Bronchial epithelial cell (primary cell): Measurements from ENCODE around the gene FLT3. TPM values are rescaled to one million over a fixed set of nuclear protein-coding genes. Genes with fewer than 3 reads are reported as not detected.
"Not testable (repeated sequence)": the region's sequence is repeated elsewhere in the genome, so short reads cannot be mapped to it uniquely, and the experiment has no call there.

Source experiments
- DNase-seq: peaks from one replicate; pipeline ENCODE4 v3.0.0-alpha.2; 2010; ENCODE audit warnings: low read depth
- FAIRE-seq: peaks from 2 replicates; lab custom pipeline; 2011; peaks lifted over from hg19 to GRCh38; lab: Jason Lieb, UNC
- H3K27me3 ChIP-seq: 2 replicates; pipeline ENCODE4 v1.5.1; 2011; ENCODE audit warnings: low read length; ENCODE audit not compliant: control insufficient read depth, insufficient read depth
- H3K36me3 ChIP-seq: 2 replicates; pipeline ENCODE4 v1.5.1; 2011; ENCODE audit warnings: low read length; ENCODE audit not compliant: control insufficient read depth, insufficient read depth
- H3K4me3 ChIP-seq: 2 replicates; pipeline ENCODE4 v1.5.1; 2011; ENCODE audit warnings: mild to moderate bottlenecking, low read depth, low read length, control low read depth
- CTCF ChIP-seq: IDR thresholded peaks from 2 replicates; pipeline ENCODE4 v1.5.1; 2011; ENCODE audit warnings: mild to moderate bottlenecking, moderate library complexity, low read length, control low read depth, inconsistent platforms; ENCODE audit not compliant: insufficient read depth, severe bottlenecking
- total RNA-seq: library from RNA; depleted of rRNA; stranded (reverse); fragments of >200 nt; gene quantifications from 2 replicates; pipeline ENCODE4 v1.2.1, GENCODE V29; 2014

The FLT3 gene
- total RNA-seq = not detected in 2 replicates

- FAIRE-seq (no peak), DNase-seq (no peak)
- Histone ChIP-seq H3K36me3 (no peaks in the 10 kb centered on the region), H3K4me3 (peak within 1 kb of the TSS; percentile 6), H3K27me3 (peaks cover 14% of the 10 kb centered on the region)
- TF ChIP-seq CTCF = no peak
Observed at GRCh38 chr13:28100150-28101121, at the start of gene FLT3. Gene FLT3, minus strand, starts transcription at chr13:28100576. Its CDS starts 66 bp downstream, at chr13:28100510.

GRCh38 chr13:28147495-28147894 is 47.1 kb upstream of the FLT3 start:
- FAIRE-seq (no peak), DNase-seq (peak; percentile 46)
- Histone ChIP-seq H3K27me3 (no peaks in the 10 kb centered on the region), H3K4me3 (no peak overlapping the region), H3K36me3 (no peaks in the 10 kb centered on the region)
- no peak for TF ChIP-seq CTCF

- no peaks in the 10 kb centered on the region for H3K27me3 ChIP-seq
- no peak for TF ChIP-seq CTCF
- no peak overlapping the region for H3K4me3 ChIP-seq
- H3K36me3 ChIP-seq = no peaks in the 10 kb centered on the region
- no peak for DNase-seq
- FAIRE-seq = no peak
Observed at GRCh38 chr13:28145049-28145448, 44.7 kb upstream of the FLT3 start.

- FAIRE-seq, DNase-seq, H3K36me3 ChIP-seq, H3K27me3 ChIP-seq, H3K4me3 ChIP-seq: not testable (repeated sequence)
Observed at GRCh38 chr13:28141542-28141941, 41.2 kb upstream of the FLT3 start.

- Histone ChIP-seq H3K27me3 (no peaks in the 10 kb centered on the region), H3K36me3 (no peaks in the 10 kb centered on the region), H3K4me3 (no peak overlapping the region)
- DNase-seq (peak; percentile 47), FAIRE-seq (no peak)
- TF ChIP-seq CTCF = no peak
Observed at GRCh38 chr13:28140433-28141125, 40.2 kb upstream of the FLT3 start.

GRCh38 chr13:28138756-28139470 is 38.5 kb upstream of the FLT3 start:
- FAIRE-seq (no peak), DNase-seq (peak; percentile 75)
- H3K27me3 ChIP-seq = no peaks in the 10 kb centered on the region
- H3K36me3 ChIP-seq = no peaks in the 10 kb centered on the region
- TF ChIP-seq CTCF = no peak
- H3K4me3 ChIP-seq = peak overlapping the region; percentile 84
